AG04450 (cell line): Measurements from ENCODE around the gene MCL1. TPM values are rescaled to one million over a fixed set of nuclear protein-coding genes. Genes with fewer than 3 reads are reported as not detected.
A peak's percentile ranks its signal among the peaks of the same experiment; 100 is the strongest.

ENCODE experiments used
- CTCF ChIA-PET: fragments of 300-600, 350-600 bp; formaldehyde crosslinking; extraction: SDS; loops from one replicate; lab custom pipeline; 2022; ENCODE audit warnings: antibody characterized with exemption, inconsistent platforms; lab: Charles Lee
- POLR2A ChIA-PET: fragments of 350-600 bp; formaldehyde crosslinking; extraction: SDS; loops from one replicate; lab custom pipeline; 2021; ENCODE audit warnings: antibody characterized with exemption, inconsistent platforms; lab: Yijun Ruan, JAX
- DNase-seq: peaks from one replicate; pipeline ENCODE4 v3.0.0-alpha.2; 2011; ENCODE audit warnings: low read depth, low spot score
- H3K27ac ChIP-seq: one replicate; pipeline ENCODE4 v1.5.1; 2012; ENCODE audit warnings: low read depth, low read length, control low read depth
- H3K27me3 ChIP-seq: one replicate; pipeline ENCODE4 v1.6.0; 2012; ENCODE audit warnings: low read length; ENCODE audit not compliant: control insufficient read depth, insufficient read depth
- H3K4me3 ChIP-seq: 2 replicates; pipeline ENCODE4 v1.5.1; 2011; ENCODE audit warnings: mild to moderate bottlenecking, low read depth, low read length, control low read depth
- H3K9me3 ChIP-seq: 2 replicates; pipeline ENCODE4 v1.5.1; 2012; ENCODE audit warnings: low read length; ENCODE audit not compliant: control insufficient read depth, insufficient read depth
- polyA plus RNA-seq: library from polyadenylated mRNA; depleted of rRNA; stranded (reverse); fragments of >200 nt; gene quantifications from 2 replicates; pipeline ENCODE4 v1.2.3, GENCODE V29; 2011
- TF ChIP-seq, protein P1 (sequence below): IDR thresholded peaks from 2 replicates; pipeline ENCODE4 v1.5.1; 2011; ENCODE audit warnings: low read depth, low read length, control low read depth, inconsistent platforms

The MCL1 gene
- polyA plus RNA-seq, 1 experiment: 138 TPM

DNA sequence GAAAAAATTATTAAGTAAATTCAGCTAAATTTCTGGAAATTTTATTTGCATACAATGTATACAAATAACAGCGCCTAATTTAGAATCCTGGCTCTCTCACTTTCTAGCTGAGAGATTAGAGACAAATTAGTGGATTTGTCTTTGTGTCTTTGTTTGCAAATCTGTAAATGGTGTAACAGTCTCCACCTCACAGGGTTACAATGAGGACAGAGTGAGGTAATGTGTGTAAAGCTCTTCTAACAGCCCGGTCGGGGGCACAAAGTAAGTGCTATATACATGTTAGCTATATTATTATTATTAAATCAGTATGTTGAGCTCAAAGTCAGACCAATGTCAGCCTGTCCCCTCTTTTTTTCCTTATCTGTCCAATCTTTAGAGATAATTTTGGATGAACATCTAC lies 35.2 kb downstream of the MCL1 start:
- ChIA-PET POLR2A (no interaction called here), CTCF (interaction anchor here (1.0 to 2.3 kb wide), 3 partner anchors 12 to 17 kb away, joined by 5 to 18 read pairs (median 8); no protein-coding TSS in a partner anchor)
- TF ChIP-seq, protein P1, sequence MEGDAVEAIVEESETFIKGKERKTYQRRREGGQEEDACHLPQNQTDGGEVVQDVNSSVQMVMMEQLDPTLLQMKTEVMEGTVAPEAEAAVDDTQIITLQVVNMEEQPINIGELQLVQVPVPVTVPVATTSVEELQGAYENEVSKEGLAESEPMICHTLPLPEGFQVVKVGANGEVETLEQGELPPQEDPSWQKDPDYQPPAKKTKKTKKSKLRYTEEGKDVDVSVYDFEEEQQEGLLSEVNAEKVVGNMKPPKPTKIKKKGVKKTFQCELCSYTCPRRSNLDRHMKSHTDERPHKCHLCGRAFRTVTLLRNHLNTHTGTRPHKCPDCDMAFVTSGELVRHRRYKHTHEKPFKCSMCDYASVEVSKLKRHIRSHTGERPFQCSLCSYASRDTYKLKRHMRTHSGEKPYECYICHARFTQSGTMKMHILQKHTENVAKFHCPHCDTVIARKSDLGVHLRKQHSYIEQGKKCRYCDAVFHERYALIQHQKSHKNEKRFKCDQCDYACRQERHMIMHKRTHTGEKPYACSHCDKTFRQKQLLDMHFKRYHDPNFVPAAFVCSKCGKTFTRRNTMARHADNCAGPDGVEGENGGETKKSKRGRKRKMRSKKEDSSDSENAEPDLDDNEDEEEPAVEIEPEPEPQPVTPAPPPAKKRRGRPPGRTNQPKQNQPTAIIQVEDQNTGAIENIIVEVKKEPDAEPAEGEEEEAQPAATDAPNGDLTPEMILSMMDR: no peak
- Histone ChIP-seq H3K27me3 (no peaks in the 10 kb centered on the region), H3K9me3 (no peaks in the 10 kb centered on the region), H3K27ac (no peak overlapping the region), H3K4me3 (no peak overlapping the region)
- no peak for DNase-seq

DNA sequence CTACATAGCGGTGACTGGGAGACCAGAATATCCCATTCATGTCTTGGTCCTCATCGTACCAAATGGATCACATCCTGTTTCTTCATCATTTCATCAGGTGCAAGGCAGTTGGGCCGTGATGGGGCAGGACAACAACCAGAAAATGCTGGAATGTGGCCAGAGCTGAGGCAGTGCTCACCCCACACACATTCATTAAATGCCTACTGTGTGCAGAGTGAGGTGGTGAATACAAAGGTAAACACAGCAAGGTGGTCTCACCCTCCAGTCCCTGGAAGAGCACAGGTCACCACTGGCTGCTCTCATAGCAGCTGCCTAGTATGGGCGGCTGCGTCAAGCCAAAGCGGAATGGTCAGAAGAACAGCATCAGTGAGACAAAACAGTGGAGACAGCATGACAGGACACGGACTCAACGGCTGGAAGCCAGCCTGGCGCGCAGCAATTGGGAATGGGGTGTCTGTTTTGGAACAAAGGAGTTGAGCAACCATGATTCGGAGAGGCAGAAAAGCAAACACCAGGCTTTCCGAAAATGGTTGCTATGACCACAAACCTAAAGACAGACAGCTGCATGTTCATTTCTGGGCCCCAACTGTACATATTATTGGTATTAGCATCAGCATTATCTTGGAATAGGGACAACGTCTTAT lies 35.8 kb downstream of the MCL1 start:
- H3K27ac ChIP-seq: no peak overlapping the region
- no peaks in the 10 kb centered on the region for H3K27me3 ChIP-seq
- no peak for DNase-seq
- H3K4me3 ChIP-seq: no peak overlapping the region
- no peaks in the 10 kb centered on the region for H3K9me3 ChIP-seq
- TF ChIP-seq, protein P1: no peak
- ChIA-PET POLR2A (interaction anchor here (0.6 kb wide), 1 partner anchor 175 kb away, joined by 3 read pairs; no protein-coding TSS in a partner anchor), CTCF (interaction anchor here (0.5 to 2.3 kb wide), 4 partner anchors 11 to 290 kb away, joined by 3 to 18 read pairs (median 6); no protein-coding TSS in a partner anchor)

DNA sequence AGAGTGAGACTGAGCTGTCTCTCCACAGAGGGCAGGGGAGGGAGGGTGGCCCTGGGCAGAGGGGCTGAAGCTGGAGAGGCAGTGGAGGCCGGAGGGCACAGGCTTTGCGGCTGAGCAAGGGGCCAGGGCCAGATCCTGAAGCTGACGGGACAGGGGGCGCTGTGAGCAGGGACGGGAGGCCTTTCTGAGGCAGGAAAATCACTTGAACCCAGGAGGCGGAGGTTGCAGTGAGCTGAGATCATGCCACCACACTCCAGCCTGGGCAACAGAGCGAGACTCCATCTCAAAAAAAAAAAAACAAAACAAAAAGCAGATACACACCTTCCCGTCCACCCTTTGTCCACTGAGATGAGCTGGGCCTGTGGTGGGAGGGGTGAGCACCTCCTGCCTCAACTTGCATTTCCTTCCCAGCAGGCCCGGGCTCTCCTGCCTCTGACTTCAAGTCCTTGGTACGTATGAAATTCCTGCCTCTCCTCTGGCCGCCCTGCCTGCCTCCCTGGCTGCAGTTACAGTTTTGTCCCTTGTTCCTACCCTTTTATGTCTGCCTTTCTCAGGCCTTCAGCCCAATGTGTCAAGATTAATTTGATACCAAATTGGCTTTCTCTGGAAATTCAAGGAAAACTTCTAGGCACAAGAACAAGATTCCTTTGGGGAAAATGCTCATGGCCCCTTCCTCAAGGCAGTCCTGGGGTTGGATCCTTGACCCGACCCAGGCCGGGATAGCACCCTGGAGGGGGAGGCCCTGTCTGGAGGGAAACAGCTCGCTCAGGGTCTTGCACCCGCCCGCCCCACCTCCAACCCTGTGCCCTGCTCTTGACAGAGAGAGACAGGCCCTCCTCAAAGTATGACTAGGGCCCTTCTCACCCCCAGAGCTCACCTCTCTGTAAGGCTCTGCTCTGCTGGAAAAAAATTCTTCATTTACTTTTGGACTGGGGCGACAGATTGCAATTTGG lies 41.4 kb downstream of the MCL1 start:
- Histone ChIP-seq H3K9me3 (no peaks in the 10 kb centered on the region), H3K4me3 (no peak overlapping the region), H3K27me3 (no peaks in the 10 kb centered on the region), H3K27ac (peak overlapping the region; percentile 73)
- peak; percentile 42 for DNase-seq
- ChIA-PET POLR2A (interaction anchor here (0.6 kb wide), 2 partner anchors 9 to 54 kb away, joined by 5 to 6 read pairs; no protein-coding TSS in a partner anchor), CTCF (interaction anchor here (0.6 to 3.7 kb wide), 4 partner anchors 10 to 282 kb away, joined by 3 to 17 read pairs (median 4); no protein-coding TSS in a partner anchor)
- TF ChIP-seq, protein P1: no peak

DNA sequence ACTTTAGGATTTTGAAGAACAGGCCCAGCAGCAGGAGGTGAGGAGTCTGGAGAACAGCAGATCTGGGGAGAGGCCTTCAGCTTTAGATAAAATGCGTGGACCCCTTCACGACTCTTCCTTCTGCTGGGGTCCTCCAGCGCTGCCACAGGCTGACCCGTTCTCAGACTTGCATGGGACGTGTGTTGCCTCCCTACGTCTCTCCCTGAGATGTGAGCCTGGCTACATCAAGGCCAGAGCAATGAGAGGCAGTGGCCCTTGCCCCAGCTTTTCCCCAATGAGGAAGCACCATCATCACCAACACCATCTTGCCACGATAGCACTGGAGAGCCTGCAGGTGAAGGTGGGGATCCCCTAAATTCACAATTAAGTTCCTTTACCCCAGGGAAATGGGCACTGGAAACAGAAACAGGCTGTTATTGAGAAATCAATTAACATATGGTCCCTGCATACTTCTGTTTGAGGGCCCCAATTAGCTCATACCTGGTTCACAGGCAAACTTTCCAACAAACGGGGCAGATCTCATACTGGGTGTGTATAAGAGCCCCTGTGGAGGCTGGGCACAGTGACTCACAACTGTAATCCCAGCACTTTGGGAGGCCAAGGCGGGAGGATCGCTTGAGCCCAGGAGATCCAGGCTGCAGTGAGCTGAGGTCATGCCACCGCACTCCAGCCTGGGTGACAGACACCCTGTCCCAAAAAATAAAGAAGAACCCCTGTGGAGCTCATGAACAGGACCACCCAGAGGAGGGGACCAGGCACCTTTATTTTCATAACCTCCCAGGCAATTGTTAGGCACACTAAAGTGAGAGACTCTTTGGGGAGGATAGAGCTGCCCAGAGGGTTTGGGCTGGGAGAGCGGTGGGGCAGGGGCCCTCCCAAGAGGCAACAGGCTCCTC lies 42.3 kb downstream of the MCL1 start:
- Histone ChIP-seq H3K9me3 (no peaks in the 10 kb centered on the region), H3K27ac (peak overlapping the region; percentile 65), H3K4me3 (no peak overlapping the region), H3K27me3 (no peaks in the 10 kb centered on the region)
- POLR2A ChIA-PET: interaction anchor here (0.6 kb wide), 1 partner anchor 8 kb away, joined by 6 read pairs; no protein-coding TSS in a partner anchor
- TF ChIP-seq, protein P1: no peak
- CTCF ChIA-PET: interaction anchor here (0.8 to 3.7 kb wide), 4 partner anchors 11 to 281 kb away, joined by 3 to 17 read pairs (median 4); no protein-coding TSS in a partner anchor
- DNase-seq: no peak
